PFSK-1 (cell line): Measurements from ENCODE around the gene ARL3.

Experiments
- POLR2AphosphoS5 ChIP-seq: IDR thresholded peaks from 2 replicates; pipeline ENCODE4 v1.6.1; 2012; ENCODE audit warnings: low read depth, mild to moderate bottlenecking, control low read depth, low read length, moderate library complexity
- SIN3A ChIP-seq: IDR thresholded peaks from 2 replicates; pipeline ENCODE4 v1.6.1; 2012; ENCODE audit warnings: mild to moderate bottlenecking, low read length, moderate library complexity, borderline replicate concordance; ENCODE audit not compliant: insufficient read depth
- TAF1 ChIP-seq: IDR thresholded peaks from 2 replicates; pipeline ENCODE4 v1.6.1; 2012; ENCODE audit warnings: low read length, control low read depth, borderline replicate concordance; ENCODE audit not compliant: insufficient read depth
- TF ChIP-seq, protein P1 (sequence below), 2 experiments: IDR thresholded peaks; 2 replicates each; pipeline versions ENCODE4 v1.6.1 to v1.8.0; 2011 to 2012; ENCODE audit warnings: low read depth in 2 of 2, low read length in 2 of 2, control low read depth in 1 of 2, inconsistent platforms in 1 of 2, mild to moderate bottlenecking in 1 of 2, moderate library complexity in 1 of 2; ENCODE audit not compliant: insufficient read depth in 1 of 2

- no peak for TF ChIP-seq POLR2AphosphoS5
- no peak for TF ChIP-seq SIN3A
- TF ChIP-seq, protein P1, sequence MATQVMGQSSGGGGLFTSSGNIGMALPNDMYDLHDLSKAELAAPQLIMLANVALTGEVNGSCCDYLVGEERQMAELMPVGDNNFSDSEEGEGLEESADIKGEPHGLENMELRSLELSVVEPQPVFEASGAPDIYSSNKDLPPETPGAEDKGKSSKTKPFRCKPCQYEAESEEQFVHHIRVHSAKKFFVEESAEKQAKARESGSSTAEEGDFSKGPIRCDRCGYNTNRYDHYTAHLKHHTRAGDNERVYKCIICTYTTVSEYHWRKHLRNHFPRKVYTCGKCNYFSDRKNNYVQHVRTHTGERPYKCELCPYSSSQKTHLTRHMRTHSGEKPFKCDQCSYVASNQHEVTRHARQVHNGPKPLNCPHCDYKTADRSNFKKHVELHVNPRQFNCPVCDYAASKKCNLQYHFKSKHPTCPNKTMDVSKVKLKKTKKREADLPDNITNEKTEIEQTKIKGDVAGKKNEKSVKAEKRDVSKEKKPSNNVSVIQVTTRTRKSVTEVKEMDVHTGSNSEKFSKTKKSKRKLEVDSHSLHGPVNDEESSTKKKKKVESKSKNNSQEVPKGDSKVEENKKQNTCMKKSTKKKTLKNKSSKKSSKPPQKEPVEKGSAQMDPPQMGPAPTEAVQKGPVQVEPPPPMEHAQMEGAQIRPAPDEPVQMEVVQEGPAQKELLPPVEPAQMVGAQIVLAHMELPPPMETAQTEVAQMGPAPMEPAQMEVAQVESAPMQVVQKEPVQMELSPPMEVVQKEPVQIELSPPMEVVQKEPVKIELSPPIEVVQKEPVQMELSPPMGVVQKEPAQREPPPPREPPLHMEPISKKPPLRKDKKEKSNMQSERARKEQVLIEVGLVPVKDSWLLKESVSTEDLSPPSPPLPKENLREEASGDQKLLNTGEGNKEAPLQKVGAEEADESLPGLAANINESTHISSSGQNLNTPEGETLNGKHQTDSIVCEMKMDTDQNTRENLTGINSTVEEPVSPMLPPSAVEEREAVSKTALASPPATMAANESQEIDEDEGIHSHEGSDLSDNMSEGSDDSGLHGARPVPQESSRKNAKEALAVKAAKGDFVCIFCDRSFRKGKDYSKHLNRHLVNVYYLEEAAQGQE (IDR thresholded peaks at IDR 0.05; ENCODE audit: insufficient read depth in 1 of 2, low read depth in 2 of 2, low read length in 2 of 2), result no peak
- TF ChIP-seq TAF1, result no peak
Measured at GRCh38 chr10:102657451-102657850, 56.7 kb downstream of the ARL3 start.
